Urinary bladder (tissue), 4 donors: ENCODE data around the gene HAGH. TPM values are rescaled to one million over a fixed set of nuclear protein-coding genes. Genes with fewer than 3 reads are reported as not detected.

Experiments used
- DNase-seq: peaks from one replicate; pipeline ENCODE4 v3.0.0-alpha.2; 2015; ENCODE audit errors: extremely low spot score
- H3K27ac ChIP-seq: one replicate; pipeline ENCODE4 v1.5.1; 2013; ENCODE audit warnings: low read depth, mild to moderate bottlenecking, moderate library complexity
- H3K36me3 ChIP-seq: one replicate; pipeline ENCODE4 v1.6.1; 2013; ENCODE audit warnings: mild to moderate bottlenecking, moderate library complexity; ENCODE audit not compliant: insufficient read depth
- H3K4me1 ChIP-seq: one replicate; pipeline ENCODE4 v1.6.1; 2013; ENCODE audit warnings: mild to moderate bottlenecking, moderate library complexity; ENCODE audit not compliant: insufficient read depth
- H3K4me3 ChIP-seq: one replicate; pipeline ENCODE4 v1.5.1; 2013; ENCODE audit warnings: low read depth, low read length
- WGBS: extraction: QIAGEN DNeasy Blood & Tissue Kit; methylation state at CpG from one replicate; pipeline ENCODE4 v1.1.7; 2013; 5-methylcytosine and 5-hydroxymethylcytosine counted together
- polyA plus RNA-seq: library from polyadenylated mRNA; stranded (reverse); fragments of 200-250 nt; gene quantifications from one replicate; pipeline ENCODE4 v1.2.3, GENCODE V29; 2013
- total RNA-seq: library from RNA; depleted of rRNA; stranded (reverse); fragments of >200 nt; gene quantifications from one replicate; pipeline ENCODE4 v1.2.3, GENCODE V29; 2014
- donor health status: healthy with polysubstance abuse.
- donor health status: healthy.

Gene HAGH
- total and polyA plus RNA-seq, 2 donors = 20.9 to 96.0 TPM

DNA sequence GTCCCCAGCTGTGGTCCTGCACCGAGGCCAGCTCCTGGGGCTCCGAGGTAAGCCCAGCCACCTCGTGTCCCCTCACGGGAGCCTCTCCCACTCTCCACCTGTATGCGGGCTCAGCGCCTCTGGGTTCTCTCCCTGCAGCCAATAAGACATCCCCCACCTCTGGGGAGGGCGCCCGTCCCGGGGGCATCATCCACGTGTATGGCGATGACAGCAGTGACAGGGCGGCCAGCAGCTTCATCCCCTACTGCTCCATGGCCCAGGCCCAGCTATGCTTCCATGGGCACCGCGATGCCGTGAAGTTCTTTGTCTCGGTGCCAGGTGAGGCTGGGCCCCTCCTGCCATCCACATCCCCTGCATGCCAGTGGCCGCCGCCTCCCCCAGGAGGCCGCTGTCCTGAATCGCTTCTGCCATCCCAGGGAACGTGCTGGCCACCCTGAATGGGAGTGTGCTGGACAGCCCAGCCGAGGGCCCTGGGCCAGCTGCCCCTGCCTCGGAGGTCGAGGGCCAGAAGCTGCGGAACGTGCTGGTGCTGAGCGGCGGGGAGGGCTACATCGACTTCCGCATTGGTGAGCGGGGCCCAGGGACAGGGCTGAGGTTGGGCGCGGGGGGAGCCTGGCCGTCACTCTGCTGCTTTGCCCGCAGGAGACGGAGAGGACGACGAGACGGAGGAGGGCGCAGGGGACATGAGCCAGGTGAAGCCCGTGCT lies 58.4 kb downstream of the HAGH start:
- H3K4me3 ChIP-seq = no peak overlapping the region
- 85% methylated on average over 41 of the region's 41 CpGs for WGBS
- H3K4me1 ChIP-seq = no peaks in the 10 kb centered on the region
- H3K27ac ChIP-seq = no peak overlapping the region
- peaks cover 4% of the 10 kb centered on the region for H3K36me3 ChIP-seq
- DNase-seq = no peak

DNA sequence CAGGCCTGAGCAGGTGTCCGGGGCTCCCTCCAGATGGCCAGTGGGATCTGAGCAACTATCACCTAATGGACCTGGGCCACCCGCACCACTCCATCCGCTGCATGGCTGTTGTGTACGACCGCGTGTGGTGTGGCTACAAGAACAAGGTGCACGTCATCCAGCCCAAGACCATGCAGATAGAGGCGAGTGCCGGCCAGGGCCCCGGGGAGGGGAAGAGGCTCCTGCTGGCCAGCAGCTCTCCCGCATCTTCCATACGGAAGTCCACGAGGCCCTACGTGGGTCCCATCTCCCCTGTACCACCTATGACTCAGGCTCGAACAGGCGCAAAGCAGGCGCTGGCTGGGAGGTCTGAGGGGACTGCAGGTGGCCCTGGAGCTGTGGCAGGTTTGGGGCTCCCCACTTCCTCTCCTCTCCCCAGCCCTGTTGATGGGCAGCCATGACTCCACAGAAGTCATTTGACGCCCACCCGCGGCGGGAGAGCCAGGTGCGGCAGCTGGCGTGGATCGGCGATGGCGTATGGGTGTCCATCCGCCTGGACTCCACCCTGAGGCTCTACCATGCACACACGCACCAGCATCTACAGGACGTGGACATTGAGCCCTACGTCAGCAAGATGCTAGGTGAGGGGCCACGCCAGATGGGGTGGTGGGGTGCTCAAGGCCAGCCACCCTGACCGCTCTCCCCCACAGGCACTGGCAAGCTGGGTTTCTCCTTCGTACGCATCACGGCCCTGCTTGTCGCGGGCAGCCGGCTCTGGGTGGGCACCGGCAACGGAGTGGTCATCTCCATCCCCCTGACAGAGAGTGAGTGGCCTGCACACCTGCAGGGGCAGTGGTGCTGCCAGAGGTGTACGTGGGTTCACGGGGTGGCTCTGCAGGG lies 59.3 kb downstream of the HAGH start:
- H3K4me3 ChIP-seq = no peak overlapping the region
- H3K27ac ChIP-seq = no peak overlapping the region
- no peaks in the 10 kb centered on the region for H3K4me1 ChIP-seq
- DNase-seq = no peak
- H3K36me3 ChIP-seq = peaks cover 4% of the 10 kb centered on the region
- WGBS = 91% methylated on average over 42 of the region's 42 CpGs

DNA sequence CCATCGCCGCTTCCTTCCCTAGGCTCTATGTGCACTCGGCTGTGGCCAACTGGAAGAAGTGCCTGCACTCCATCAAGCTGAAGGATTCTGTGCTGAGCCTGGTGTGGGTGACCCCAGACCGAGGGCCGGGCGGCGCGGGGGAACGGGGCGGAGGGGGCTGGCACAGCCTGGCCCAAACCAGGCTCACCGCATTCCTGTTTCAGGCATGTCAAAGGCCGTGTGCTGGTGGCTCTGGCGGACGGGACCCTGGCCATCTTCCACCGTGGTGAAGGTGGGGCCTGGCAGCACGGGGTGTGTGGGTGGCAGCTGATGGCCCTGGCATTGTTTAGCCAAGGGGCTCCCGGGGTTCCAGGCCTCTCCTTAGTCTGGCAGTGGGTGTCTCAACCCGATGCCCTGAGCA lies 59.9 kb downstream of the HAGH start:
- Histone ChIP-seq H3K4me3 (no peak overlapping the region), H3K36me3 (peaks cover 4% of the 10 kb centered on the region), H3K4me1 (no peaks in the 10 kb centered on the region), H3K27ac (no peak overlapping the region)
- WGBS = 88% methylated on average over 18 of the region's 18 CpGs
- no peak for DNase-seq

DNA sequence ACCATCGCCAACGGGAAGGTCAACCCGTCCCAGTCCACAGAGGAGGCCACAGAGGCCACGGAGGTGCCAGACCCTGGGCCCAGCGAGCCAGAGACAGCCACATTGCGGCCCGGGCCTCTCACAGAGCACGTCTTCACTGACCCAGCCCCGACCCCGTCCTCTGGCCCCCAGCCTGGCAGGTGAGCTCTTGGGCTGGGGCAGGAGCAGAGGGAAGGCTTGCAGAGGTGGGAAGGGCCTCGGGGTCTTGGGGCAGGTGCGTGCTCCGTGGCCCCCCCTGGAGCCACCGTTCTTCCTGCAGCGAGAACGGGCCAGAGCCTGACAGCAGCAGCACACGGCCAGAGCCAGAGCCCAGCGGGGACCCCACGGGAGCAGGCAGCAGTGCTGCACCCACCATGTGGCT lies 60.4 kb downstream of the HAGH start:
- no peak overlapping the region for H3K27ac ChIP-seq
- no peak for DNase-seq
- no peak overlapping the region for H3K4me3 ChIP-seq
- WGBS = 90% methylated on average over 19 of the region's 19 CpGs
- H3K36me3 ChIP-seq = peaks cover 4% of the 10 kb centered on the region
- H3K4me1 ChIP-seq = no peaks in the 10 kb centered on the region

DNA sequence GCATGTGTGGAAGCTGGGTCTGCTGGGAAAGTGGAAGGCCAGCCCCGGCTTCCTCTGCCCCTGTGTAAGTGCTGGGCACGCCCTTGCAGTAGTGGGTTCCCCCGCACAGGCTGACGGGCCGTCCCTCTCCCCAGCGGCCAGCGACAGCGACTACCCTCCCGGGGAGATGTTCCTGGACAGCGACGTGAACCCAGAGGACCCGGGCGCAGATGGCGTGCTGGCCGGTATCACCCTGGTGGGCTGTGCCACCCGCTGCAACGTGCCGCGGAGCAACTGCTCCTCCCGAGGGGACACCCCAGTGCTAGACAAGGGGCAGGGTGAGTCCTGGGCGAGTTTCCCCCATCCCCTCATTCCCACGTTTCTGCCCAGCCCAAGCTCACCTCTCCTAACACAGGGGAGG lies 60.8 kb downstream of the HAGH start:
- H3K36me3 ChIP-seq = peaks cover 4% of the 10 kb centered on the region
- no peaks in the 10 kb centered on the region for H3K4me1 ChIP-seq
- no peak overlapping the region for H3K27ac ChIP-seq
- no peak for DNase-seq
- 90% methylated on average over 22 of the region's 22 CpGs for WGBS
- H3K4me3 ChIP-seq = no peak overlapping the region

DNA sequence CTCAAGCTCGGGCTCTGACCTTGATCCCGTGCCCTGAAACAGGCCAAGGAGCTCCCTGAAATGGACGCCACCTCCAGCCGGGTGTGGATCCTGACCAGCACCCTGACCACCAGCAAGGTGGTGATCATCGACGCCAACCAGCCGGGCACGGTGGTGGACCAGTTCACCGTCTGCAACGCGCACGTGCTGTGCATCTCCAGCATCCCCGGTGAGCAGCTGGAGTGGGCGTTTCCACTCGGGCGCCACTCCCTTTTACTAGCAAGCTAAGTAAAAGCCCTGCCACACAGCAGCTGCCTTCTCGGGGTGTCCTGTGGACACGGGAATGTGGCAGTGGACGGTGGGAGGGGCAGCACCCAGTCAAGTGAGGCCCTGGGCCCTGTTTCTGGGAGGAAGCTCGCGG lies 61.7 kb downstream of the HAGH start:
- Histone ChIP-seq H3K36me3 (peaks cover 7% of the 10 kb centered on the region), H3K4me3 (no peak overlapping the region), H3K27ac (no peak overlapping the region), H3K4me1 (no peaks in the 10 kb centered on the region)
- WGBS = 91% methylated on average over 21 of the region's 21 CpGs
- DNase-seq = no peak

DNA sequence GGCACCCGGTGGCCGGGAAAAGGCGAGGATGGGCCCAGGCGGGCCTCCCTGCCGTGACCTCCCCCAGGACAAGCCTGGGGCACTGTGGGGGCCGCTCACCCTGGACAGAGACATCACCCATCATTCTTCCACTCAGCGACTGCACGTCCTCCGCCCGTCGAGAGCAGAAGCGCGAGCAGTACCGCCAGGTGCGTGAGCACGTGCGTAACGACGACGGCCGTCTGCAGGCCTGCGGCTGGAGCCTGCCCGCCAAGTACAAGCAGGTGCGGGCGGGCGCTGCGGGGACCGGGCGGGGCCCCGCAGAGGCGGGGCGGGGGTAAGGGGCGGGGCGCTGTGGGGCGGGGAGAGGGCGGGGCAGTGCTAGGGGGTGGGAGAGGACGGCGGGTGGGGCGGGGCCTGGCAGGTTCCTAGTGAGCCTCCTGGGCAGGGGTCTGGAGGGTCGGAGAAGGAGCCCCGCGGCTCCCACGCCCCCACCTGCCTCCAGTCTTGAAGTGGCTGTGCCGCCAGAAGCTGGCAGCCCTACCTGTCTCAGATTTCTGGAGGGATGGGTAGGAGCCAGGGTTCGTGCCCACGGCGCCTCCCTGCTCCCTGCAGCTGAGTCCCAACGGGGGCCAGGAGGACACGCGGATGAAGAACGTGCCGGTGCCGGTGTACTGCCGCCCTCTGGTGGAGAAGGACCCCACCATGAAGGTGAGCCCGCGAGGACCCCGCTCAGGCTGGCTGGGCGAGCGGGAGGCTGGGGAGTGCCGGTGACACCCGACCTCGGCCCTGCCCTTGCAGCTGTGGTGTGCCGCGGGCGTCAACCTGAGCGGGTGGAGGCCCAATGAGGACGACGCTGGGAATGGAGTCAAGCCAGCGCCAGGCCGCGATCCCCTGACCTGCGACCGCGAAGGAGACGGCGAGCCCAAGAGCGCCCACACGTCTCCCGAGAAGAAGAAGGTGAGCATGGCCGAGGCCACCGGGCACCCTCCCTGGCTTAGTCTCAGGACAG lies 62.8 kb downstream of the HAGH start:
- Histone ChIP-seq H3K4me3 (no peak overlapping the region), H3K36me3 (peaks cover 7% of the 10 kb centered on the region), H3K27ac (no peak overlapping the region), H3K4me1 (no peaks in the 10 kb centered on the region)
- DNase-seq = no peak
- WGBS = 66% methylated on average over 81 of the region's 81 CpGs

DNA sequence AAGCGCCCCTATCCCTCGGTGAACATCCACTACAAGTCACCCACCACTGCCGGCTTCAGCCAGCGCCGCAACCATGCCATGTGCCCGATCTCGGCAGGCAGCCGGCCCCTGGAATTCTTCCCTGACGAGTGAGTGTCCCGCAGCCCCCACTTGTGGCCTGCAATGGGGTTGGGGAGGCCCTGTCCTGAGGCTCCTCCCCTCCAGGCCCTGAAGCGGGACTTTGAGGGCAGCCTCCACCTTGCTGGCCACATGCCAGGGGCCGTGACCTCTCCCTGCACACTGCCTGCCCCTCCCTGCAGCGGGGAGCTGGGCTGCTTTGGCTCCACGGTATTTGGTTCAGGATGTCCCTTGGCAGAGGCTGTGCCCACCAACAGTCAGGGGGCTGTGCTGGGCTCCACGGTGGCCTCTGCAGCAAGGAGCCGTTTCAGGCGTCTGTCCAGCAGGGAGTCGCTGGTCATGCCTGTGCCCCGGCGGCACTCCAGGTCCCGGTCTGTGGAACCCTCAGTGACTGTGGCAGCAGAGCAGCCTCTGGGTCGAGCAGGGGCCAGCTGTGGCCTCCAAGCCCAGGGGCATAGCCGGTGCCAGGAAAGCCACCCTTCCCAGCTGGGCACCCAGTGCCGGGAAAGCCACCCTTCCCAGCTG lies 63.6 kb downstream of the HAGH start:
- no peak overlapping the region for H3K4me3 ChIP-seq
- no peaks in the 10 kb centered on the region for H3K4me1 ChIP-seq
- WGBS = 86% methylated on average over 24 of the region's 24 CpGs
- peaks cover 7% of the 10 kb centered on the region for H3K36me3 ChIP-seq
- DNase-seq = no peak
- no peak overlapping the region for H3K27ac ChIP-seq

DNA sequence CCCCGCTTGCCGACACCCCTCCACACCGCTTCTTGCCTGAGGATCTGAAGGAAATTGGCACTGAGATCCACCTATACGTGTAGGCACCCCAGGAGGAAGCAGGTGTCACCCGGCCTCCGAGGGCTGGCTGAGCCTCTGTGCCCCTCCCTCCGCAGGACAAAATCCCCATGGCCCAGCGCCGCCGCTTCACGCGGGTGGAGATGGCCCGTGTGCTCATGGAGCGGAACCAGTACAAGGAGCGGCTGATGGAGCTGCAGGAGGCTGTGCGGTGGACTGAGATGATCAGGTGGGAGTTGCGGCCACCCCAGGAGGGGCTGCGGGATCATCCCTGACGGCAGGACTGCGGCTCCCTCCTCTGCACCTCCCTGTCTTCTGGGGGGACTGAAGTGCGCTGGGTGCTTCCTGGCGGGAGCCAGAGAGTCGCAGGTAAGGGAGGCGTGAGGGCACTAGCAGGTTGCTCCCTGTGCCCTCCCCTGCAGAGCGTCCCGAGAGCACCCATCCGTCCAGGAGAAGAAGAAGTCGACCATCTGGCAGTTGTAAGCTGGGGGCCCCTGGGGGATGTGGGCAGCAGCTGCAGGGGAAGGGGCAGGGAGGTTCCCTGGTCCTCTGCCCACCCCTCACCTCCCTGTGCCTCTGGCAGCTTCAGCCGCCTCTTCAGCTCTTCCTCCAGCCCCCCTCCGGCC lies 64.3 kb downstream of the HAGH start:
- Histone ChIP-seq H3K4me3 (no peak overlapping the region), H3K27ac (no peak overlapping the region), H3K4me1 (no peaks in the 10 kb centered on the region), H3K36me3 (peaks cover 7% of the 10 kb centered on the region)
- DNase-seq = no peak
- WGBS = 86% methylated on average over 30 of the region's 30 CpGs

DNA sequence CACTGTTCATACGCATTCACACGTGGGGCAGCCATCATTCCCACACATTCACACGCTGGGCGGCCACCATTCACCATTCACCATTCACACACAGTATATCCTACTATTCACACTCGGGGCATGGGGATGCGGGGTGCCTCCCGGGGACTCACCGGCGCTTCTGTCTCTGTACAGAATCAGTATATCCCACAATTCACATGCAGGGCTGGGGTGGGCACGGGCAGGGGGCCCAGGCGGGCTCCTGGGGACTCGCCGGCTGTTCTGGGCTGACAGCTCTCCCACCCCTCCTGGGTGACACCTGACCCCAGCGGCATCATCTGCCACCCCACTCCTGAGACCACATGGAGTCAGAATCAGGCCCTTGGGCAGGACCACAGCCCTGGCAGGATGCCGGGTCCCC lies 64.9 kb downstream of the HAGH start:
- WGBS = 93% methylated on average over 15 of the region's 15 CpGs
- Histone ChIP-seq H3K4me3 (no peak overlapping the region), H3K36me3 (peaks cover 7% of the 10 kb centered on the region), H3K27ac (no peak overlapping the region), H3K4me1 (no peaks in the 10 kb centered on the region)
- no peak for DNase-seq

DNA sequence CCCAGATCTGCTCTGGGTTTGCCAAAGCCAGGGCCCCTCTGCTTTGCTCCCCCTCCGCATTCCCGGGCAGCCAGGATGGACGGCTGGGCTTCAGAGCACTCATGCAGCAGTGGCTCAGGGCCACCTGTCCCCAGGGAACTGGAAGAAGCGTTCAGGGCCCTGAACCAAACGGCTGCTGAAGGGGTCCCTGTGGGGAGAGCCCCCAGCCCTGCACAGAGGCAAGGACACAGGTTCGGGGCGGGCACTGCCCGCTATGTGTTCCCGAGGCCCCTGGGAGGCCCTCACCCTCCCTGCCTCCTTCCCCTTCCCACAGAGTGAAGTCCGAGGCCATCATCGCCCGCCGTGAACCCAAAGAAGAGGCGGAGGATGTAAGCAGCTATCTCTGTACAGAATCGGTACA lies 65.7 kb downstream of the HAGH start:
- H3K36me3 ChIP-seq = peaks cover 7% of the 10 kb centered on the region
- H3K4me1 ChIP-seq = no peaks in the 10 kb centered on the region
- no peak for DNase-seq
- 85% methylated on average over 15 of the region's 15 CpGs for WGBS
- no peak overlapping the region for H3K27ac ChIP-seq
- no peak overlapping the region for H3K4me3 ChIP-seq

DNA sequence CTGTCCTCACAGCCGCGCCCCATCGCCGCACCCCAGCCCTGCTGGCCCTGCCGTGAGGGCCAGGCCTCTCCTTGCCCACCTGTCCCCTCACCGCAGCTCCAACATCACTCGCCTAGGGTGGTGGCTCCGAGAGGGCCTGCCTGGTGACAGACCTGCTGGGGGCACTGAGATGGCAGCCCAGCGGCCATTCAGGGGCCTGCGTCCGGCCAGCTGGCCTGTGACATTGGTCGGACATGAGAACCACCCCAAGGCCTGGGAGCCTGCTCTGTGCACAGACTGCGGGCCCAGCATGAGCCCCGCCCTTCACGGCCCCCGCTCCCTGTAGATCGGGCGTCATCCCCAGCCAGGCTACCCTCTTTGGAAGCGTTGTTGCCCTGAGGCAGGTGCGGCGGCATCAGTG lies 67.1 kb downstream of the HAGH start:
- WGBS = 95% methylated on average over 21 of the region's 21 CpGs
- Histone ChIP-seq H3K27ac (no peak overlapping the region), H3K36me3 (peaks cover 3% of the 10 kb centered on the region), H3K4me1 (no peaks in the 10 kb centered on the region), H3K4me3 (no peak overlapping the region)
- DNase-seq = no peak
